MM.1S (cell line): ENCODE data around the gene ADAR.

Source experiments
- CTCF ChIP-seq: fragments of 300-600 bp; sonication (generic); IDR thresholded peaks from 2 replicates; pipeline ENCODE4 v1.5.1; 2016; ENCODE audit warnings: antibody characterized with exemption, low read length, mixed read lengths
- EZH2 ChIP-seq: fragments of 300-600 bp; sonication (generic); optimal IDR thresholded peaks from 2 replicates; pipeline ENCODE3; 2017; ENCODE audit warnings: low read depth, mild to moderate bottlenecking, antibody characterized with exemption, low read length, mixed read lengths

DNA sequence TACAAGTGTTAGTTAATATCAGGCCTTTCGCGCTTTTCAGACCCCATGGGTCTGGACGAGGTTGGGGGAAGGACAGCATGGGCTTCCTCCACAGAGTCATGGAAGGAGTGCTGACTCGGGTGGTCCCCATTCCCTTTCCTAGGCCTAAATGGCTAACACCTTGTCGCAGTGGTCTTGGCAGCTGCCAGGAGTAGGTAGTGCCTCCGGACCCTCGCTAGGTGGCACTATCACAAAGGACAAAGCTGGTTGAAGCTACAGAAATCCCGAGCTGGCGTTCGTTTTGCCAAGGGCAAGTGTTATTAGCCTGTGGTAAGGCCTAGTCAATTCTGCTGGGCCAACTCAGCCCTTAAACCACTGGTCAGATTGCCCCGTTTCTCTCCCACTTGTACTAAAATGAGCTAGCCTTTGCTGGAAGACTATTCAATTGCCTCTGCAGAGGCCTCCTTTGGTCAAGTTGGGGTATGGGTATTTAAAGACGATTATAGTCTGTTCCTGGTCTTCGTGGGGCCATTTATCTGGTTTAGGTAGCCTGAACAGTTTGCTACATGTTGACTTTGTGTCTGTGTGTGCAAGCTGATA lies 48.4 kb downstream of the ADAR start:
- peak; percentile 100 for TF ChIP-seq CTCF
- TF ChIP-seq EZH2, result no peak
